HG02938 (cell line): Measurements from ENCODE around the gene LEMD2.

Source experiments
- ATAC-seq: cut with Tn5 transposase; IDR thresholded peaks from one replicate; pipeline ENCODE4 v1.9.1; 2021; ENCODE audit warnings: mild to moderate bottlenecking, moderate library complexity; ENCODE audit not compliant: unreplicated experiment

LEMD2 gene

DNA sequence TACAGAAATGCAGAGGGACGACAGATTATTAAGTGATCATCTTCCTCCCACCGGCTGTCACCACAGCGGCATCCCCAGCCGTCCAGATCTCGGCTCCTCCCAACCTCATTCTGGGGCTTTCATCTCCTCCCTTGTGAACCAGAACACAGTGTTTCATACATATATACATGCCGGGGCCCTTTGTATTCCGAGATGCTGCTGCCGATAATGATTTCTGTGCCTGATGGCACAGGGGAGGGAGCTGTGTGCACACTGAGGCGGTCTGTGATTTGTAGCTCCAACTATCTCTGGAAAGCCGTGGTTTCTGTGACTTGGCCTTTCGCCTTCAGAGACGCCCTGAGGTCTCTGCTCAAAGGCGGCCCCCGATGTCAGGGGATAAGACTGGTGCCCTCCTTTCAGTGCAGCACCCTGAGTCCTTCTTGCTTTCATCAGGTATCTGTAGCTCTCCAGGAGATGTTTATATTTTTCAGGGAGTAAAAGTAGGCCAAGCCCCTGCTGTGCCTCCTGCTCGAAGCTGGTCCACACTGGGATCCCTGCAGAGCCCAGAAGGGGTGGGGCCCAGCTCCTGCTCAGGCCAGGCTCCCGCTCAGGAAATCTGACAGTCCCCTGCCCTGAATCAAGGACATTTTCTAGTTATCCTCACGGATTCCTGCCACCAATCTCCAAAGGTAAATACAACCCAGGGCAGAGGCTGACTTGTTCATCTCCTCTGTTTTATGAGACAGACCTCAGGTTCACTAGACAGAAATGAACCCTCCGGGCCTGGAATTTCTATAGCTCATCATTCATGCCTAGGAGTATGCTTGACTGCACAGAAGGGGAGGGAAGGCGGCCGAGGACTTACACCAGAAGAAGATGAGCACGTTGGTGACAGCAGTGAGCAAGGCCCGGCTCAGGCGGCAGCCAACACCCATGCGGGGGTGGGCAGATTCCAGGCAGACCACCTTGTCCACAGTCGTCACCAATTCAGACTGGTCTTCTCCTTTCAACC is 11.2 kb downstream of the LEMD2 start:
- ATAC-seq = no peak

DNA sequence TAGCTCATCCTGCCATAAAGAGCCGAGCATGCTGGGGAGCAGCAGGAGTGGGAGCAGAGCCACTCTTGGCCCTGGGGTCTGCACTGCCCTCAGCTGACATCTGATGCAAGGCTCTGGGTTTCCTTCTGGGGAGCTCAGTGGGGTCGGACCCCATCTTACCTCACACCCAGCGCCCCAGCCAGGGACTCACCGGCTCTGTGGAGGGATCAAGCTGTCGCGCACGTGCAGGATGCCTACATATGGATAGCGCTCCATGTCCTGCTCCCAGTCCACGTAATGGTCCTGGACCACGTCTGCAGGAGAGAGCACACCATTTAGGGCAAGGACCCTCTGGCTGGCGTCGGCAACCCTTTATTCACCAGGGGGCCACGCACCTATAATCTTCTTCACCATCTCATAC is 12.2 kb downstream of the LEMD2 start:
- ATAC-seq = no peak

DNA sequence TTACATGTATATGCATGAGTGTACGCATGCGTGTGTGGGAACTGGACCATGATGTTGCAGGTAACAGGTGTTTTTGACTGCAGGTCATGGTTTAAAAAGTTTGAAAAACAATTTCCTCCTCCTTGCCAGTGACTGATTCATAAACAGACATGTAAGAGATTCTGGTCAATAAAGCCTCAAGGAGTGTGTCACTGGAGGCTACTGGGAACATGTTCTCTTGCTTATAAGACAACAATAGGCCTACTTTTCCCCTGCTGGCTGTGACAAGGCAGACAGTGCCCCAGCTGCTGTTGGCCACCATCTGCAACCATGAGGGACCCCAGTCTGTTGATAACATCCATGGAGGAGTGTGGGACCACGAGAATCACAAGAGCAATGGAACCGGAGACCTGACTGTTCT is 12.7 kb downstream of the LEMD2 start:
- no peak for ATAC-seq

DNA sequence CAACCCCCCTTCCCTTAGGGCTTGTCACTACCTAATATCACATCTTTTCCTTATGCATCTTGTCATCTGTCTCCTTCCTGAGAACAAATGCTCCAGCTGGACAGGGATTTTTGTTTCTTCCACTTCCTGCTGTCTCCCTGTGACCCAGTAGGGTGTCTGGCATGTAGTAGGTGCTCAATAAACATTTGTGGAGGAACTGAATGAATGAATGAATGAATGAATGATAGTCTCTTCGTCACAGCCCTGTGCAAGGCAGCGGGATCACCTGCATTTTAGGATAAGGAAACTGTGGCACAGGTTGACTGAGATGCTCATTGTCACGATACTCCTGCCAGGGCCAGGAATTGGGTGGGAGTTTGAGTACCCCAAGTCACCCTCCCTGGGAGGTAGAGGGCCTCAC is 14.2 kb downstream of the LEMD2 start:
- no peak for ATAC-seq

DNA sequence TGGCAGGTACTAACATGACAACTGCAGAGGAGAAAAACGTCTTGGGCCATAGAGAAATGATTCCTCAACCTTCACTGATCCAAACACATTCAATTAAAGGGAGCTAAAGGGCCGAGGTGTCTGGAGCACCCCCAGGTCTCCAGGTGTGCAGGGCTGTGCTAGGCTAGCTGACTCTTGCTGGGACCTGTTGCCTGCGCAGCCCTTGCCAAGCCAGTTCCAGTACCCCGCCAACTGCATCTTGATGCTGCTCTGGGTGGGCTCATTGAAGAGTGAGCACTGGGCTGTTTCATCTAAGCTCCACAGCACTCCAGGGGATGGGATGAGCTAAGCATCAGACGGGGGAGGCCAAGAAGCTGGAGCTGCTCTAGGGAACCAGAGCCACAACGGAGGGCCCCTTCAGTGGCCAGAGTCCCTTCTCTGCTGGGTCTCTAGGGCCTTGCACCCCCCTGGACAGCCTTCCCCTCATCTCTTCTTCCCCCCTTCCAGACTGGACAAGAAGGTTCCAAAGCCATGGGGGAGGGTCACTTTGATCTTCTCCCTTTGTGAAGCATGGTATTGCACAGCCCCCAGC is 15.9 kb downstream of the LEMD2 start:
- no peak for ATAC-seq

DNA sequence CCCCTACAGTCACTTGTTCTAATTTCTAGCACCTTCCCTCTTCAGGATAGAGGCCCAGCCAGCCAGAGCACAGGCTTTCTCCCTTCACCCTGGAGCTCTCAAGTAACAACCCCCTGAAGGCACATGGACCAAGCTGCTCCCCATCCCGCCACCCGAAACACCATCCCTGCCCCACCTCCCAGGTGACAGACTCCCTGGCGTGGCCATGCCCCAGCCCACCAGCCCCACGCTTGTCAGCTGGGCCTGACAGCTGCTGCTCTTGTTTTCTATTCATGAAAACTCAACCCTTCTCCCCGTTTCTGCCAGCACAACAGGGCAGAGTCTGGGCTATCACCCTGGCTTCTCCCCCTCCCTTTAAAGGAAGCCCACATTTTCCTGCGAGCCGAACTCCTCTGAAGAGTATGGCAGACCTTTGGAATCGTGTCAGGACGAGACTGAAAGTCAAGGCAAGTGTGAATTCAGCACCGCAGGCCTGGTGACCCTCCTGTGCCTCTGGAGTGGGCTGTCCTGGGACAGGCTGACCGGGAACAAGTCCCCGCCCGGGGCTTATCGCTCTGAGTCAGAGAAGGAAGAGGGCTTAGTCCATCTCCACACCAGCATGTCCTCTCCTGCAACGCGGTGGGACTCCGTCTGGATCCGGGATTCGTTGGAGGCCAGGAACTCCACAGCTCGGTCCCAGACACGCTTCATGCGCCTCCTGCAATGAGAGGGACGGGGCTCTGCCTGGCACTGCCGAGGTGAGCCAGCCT is 16.7 kb downstream of the LEMD2 start:
- no peak for ATAC-seq

DNA sequence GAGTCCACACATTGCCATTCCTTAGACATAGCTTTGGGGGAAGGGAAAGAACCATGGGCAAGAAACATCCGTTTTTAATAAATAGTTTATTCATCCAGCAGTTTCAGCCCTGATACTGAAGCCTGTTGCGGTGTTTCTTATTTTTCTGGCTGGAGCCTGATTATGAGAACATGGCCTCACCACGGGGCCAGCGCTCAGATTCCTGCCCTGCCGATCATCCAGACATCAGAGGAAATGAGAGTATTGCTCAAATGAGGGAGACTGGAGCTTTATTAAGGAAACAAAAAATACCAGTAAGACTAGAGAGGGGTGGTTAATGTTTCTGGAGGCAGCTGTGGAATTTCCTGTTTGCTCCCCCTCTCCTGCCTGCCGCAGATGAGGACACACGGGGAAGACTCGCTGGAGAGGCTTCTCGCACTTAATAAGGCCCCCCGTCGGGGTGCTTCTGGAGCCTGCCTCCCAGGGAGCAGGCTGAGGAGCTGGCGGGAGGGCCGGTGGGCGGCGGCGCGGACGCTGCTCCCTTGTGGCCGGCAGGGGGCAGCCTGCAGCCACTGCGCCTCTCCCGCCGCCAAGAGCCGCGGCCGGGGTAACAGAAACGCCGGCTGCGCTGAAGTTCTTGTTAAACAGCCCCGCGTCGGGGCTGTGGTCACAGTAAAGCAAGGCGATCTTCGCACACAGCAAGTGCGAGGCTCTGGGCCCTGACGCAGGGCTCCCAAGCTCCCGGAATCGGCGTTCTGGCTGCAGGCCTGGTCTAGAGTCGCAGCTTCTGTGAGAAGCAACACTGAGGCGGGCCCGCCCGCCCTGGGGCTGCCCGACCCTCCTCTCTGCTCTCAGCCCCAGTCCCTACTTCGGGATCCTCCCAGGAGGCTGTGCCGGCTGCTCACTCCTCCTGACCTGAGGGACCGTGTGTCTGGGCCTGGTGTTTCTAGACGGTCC is 17.5 kb downstream of the LEMD2 start:
- ATAC-seq = no peak

DNA sequence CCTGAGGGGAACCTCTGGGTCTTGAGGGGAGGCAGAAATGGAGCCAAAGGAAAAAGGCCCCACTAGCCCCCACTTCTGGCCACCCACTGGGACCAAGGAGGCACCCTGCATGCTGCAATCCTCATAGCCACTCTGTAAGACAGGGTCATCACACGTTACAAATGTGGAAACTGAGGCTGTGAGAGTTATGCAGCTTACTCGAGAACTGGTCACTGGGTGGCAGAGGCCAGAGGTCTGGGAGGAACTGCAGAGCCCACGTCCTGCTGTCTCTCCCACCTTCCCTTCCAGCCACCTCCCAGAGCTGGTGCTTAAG is 18.1 kb downstream of the LEMD2 start:
- no peak for ATAC-seq

DNA sequence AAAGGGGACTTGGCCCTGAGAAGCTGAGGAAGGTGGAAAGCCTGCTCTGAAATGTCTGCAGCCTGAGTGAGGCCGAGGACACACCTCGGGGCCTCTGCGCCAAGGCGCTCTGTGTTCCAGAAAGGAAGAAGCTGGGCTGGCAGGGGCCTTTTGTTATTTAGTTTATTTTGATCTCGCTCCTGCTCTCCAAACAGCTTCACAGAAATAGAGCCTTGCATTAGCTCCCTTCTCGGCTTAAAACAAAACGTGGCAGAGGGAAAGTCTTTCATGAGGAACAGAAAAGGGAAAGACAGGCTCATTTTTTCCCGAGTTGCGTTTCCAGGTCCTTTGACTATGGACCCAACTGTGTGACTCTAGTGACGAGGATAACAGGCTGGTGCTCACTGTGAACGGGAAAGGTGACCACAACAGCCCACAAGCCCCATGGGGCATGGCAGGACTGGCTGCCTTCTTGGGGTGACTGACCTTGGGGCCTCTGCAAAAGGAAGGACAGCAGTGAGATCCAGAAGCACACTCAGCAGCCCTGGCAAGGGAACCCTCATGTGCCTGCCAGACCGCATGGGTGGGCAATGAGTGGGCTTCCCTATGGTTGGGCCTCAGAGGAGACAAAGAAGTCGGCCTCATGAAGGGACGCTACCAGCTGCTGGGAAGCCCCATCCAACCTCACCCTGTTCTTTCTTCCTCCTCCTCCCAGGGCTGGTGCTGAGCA is 18.7 kb downstream of the LEMD2 start:
- ATAC-seq = no peak

DNA sequence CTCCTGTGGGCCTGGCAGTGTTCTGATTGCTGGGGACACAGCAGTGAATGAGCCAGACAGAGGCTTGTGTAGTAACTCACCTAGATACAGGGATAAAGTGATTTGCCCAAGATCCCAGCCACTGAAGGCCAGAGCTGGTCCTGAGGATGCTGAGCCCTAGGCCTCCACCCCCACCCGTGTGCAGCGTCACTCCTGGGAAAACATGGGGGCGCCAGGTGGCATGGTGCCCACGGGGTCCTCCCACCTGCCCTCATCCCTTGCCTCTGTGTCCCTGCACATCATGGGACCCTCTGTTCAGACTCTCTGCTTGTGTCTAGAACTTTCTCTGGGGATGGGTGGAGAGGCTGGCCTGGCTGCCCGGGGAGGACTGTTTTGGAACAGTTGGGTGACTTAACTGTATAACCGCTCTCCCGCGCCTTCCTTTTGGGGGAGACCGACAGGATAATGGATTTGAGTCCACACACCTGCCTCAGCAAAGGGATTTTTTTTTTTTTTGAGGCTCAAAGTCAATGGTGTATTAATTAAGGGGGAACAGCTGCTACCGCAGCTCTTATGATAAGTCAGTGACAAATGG is 19.6 kb downstream of the LEMD2 start:
- no peak for ATAC-seq

DNA sequence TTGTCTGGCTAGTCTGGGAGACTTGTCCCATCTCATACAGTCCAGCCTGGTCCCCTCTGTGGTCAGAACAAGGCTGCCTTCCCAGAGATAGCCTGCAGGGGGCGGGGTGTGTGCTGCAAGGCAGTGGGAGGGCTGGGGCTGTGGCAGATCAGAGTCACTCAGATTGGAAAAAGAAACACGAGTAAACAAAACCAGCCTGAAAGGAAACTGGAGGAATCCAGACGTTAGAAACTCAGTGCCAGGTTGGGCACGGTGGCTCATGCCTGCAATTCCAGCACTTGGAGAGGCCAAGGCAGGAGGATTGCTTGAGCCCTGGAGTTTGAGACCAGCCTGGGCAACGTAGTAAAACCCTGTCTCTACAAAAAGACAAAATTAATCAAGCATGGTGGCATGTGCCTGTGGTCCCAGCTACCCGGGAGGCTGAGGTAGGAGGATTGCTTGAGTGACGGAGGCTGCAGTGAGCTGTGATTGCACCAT is 20.2 kb downstream of the LEMD2 start:
- ATAC-seq = no peak

DNA sequence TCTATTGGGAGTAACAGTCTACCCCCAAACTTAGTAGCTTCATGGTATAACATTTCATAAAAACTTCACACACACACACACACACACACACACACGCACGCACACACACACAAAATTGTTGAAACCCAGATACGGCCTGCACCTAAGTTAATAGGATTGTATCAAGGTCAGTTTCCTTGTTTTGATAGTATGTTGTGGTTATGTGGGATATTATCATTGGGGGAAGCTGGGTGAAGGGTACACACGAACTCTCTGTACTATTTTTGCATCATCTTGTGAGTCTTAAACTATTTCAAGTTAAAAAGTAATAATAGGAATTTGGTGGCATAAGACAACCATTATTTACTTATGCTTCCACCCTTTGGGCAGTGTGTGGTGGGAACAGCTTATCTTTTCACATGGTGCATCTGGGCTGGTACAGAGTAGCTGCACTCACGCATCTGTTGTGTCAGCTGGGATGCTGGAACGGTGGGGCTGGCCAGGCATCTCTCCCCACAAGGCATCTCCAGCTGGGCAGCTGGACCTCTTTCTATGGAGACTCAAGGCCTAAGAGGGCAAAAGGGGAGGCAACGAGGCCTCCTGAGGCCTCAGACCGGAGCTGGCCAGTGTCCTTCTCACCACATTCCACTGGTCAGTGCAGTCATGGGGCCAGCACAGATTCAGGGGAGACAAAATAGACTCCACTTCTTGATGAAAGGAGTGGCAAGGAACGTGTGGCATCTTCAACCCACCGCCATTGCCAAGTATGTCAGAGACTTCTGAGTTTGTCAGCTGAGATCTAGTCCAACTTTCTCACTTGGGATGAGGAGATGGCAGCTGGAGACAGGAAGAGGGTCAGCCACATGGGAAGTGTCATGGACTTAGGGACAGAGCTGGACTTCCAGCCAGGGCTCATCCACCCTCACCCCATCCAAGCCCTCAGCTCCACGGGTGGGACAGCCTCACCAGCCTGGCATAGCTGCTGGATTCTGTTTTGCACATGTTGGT is 21.7 kb downstream of the LEMD2 start:
- ATAC-seq = no peak

DNA sequence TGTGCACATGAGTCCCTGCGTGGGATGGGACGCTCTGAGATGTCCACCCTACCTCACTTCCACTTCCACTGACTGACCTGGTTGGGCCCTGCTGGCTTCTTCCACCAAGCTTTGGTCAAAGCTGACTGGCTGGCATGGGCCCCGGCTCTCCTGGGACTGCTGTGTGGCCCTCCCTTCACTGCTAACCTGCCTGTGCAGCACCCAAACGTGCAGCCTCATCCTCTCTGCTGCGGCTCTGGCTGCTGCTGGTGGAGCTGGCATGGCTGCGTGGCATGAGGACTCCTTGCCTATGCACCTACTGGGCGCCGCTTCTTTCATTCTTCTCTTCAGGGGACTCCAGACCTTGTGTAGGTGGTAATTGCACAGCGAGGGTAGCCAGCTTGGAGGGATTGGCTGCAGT is 23.6 kb downstream of the LEMD2 start:
- ATAC-seq = no peak

DNA sequence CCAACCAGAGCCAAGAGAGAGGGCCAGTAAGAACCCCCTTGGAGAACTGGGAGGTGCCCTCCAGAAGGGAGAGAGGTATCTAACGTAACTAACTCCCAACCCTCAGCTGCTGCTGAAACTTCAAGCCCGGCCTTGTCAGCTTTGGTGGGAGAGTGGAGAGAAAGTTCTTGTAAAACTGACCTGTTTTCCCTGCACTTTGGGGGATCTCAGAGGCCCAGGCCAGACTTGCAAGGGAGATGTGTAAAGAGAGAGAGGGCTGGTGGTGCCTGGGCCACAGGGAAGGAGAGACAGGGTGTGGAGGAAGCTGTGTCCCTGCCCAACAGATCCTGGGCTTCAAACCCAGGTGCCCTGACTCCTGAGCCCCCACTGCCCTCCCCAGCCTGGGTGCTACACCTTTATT is 24.9 kb downstream of the LEMD2 start:
- no peak for ATAC-seq

DNA sequence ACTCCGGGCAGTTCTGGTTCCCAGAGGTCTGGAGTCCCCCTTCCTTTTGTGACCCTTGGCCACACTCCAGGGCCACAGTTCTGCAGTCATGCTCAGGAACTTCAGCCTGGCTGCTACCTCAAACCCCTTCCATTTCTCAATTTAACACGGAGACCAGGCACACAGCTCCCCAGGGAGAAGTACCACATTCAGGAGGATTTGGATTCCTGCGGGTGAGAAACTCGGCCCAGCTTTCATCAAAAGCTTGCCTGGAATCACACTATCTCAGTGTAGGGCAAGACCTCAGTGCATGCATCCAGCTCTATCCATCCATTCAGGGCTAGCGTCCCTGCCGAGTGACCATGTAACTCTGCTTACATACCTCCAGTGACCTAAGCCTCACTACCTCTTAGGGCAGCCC is 25.4 kb downstream of the LEMD2 start:
- ATAC-seq = no peak

DNA sequence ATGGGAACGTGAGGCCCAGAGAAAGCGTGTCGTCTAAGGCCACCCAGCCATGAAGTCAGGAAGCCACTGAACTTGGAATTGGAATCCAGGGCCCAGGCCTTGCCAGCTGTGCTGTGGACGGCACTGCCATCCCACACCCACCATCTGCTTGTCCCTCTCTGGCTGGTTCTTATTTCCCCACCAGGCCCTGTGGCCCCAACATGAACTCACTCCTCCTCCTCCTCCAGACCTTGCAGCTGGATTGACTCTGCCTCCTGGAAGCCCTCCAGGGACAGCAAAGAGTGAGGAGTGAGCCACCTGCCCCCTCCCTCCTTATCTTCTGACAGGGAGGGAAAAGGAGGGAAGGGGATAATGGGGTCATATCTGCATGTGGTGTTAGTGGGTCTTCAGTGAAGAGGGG is 26.2 kb downstream of the LEMD2 start:
- ATAC-seq = no peak

DNA sequence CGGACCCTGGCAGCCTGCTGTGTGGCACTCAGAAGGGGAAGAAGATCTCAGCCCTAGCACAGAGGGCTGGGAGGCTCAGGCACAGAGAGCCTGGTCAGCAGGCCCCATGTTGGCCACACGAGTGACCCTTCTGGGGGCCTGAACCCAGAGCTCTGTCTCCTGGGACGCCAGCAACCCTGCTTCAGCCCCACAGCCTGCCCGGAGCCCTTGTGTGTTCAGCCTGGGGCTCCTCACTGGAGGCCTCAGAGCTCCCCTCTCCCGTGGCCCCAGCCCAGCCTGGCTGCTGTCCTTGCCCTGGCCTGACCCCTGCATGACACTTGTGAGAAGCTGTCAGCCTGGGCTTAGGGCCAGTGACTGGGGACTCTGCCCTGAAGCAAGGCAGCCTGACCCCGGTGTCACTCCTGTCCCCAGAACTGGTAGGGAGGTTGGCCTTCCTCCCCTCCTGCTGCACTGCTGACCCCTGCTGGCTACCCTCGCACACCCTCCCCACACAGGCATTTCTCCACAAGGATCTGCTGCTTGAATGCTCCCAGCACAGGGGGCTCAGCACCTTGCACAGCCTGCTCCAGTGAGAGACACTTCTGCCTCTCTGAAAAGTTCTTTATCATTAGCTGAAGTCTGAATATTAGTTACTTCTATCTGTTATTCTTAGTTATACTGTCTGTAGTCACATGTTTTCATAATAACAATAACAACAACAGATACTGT is 26.9 kb downstream of the LEMD2 start:
- no peak for ATAC-seq

DNA sequence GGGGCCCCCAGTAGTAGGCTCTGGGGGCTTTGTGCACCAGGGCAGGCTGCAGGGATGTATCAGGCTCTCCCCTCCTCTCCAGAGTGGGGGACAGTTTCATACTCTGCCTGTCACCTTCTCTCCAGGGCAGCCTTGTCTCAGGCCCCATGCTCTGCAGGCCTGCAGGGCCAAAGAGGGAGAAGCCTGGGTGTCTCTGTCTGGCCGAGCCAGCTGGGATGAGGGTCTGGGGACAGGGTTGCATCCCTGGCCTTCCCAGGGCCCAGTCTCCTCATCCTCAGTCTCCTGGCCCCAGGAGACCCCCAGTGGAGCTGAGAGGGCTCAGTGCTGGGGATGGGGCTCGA is 27.4 kb downstream of the LEMD2 start:
- no peak for ATAC-seq
